Smooth muscle cell of the coronary artery (primary cell): ENCODE results near the gene WIPF1. TPM values are rescaled to one million over a fixed set of nuclear protein-coding genes. Genes with fewer than 3 reads are reported as not detected.

Experiments used
- total RNA-seq: library from RNA; depleted of rRNA; stranded (reverse); fragments of >200 nt; gene quantifications from 2 replicates; pipeline ENCODE4 v1.2.3, GENCODE V29; 2014; ENCODE audit warnings: low replicate concordance

The WIPF1 gene, protein sequence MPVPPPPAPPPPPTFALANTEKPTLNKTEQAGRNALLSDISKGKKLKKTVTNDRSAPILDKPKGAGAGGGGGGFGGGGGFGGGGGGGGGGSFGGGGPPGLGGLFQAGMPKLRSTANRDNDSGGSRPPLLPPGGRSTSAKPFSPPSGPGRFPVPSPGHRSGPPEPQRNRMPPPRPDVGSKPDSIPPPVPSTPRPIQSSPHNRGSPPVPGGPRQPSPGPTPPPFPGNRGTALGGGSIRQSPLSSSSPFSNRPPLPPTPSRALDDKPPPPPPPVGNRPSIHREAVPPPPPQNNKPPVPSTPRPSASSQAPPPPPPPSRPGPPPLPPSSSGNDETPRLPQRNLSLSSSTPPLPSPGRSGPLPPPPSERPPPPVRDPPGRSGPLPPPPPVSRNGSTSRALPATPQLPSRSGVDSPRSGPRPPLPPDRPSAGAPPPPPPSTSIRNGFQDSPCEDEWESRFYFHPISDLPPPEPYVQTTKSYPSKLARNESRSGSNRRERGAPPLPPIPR
- 6.1 and 7.2 TPM in 2 replicates for total RNA-seq

DNA sequence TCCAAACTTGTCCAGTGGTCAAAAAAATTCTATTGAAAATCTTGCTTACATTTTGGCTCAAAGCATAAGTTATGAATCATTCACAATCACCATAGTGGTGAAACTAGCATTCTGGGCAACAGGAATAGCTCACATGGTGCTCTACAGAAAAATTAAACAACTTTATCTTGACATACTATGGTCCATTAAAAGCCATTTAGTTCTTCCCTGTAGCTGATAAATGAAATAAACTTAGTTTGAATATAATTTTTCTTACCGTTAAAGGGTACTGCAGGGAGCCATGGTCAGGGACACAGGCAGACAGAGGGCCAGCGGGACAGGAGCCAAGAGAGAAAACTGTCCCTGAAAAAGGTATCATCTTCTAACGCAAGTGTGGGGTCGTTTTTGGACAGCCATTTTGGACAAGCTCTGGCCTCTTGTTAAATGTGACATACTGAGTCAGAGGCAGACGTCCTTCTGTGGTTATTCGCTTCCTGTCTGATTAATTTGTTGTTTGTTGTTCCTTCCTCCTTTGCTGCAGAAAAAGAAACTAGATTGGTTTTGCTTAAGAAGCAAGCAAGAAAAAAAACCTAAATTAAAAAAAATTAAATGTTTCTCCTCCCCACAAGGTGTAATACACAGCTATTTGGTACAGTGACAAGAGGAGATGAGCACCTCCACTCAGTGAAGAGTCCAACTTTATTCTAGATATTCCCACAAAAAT lies at the start of gene WIPF1:
Gene WIPF1, minus strand, starts transcription at position 460 of the 703 bp plus-strand sequence. CDS start 12,231 bp downstream, outside the sequence.

Other genes starting within 250 kb of the WIPF1 start
- 23.3 and 26.6 TPM in 2 replicates for gene SCRN3, start 202.1 kb downstream of the WIPF1 start, total RNA-seq
- 2.0 and 8.5 TPM in 2 replicates for gene GPR155, start 110.8 kb downstream of the WIPF1 start, total RNA-seq
- gene CHRNA1, start 166.7 kb upstream of the WIPF1 start, total RNA-seq = not detected in 2 replicates